Measurements from ENCODE around the gene EIF2D.
A peak's percentile ranks its signal among the peaks of the same experiment; 100 is the strongest.

EIF2D gene

GRCh38 chr1:206547104-206547503 is 65.2 kb downstream of the EIF2D start:
- DNase-seq (ENCODE audit: low read depth in 3 of 3): no peak

GRCh38 chr1:206545351-206545750 is 66.9 kb downstream of the EIF2D start:
- no peak for DNase-seq (ENCODE audit: low read depth in 3 of 3)

- DNase-seq (ENCODE audit: low read depth in 3 of 3): peak; percentile 65 to 80 (median 76)
Observed at GRCh38 chr1:206544562-206545257, 67.6 kb downstream of the EIF2D start.
